Stimulated activated CD8-positive, alpha-beta memory T cell treated with anti-CD3 and anti-CD28 coated beads, Interleukin-2, amount 100 ng/mL, for 48 hours (primary cell): ENCODE results near the gene XPR1.

Experiments used
- DNase-seq, 2 donors: peaks; one replicate each; pipeline ENCODE4 v3.0.0-alpha.2; 2020; ENCODE audit warnings: low read depth in 2 of 2

The XPR1 gene

GRCh38 chr1:180615493-180616290, 16.1 kb upstream of the XPR1 start:
- DNase-seq = no peak

- DNase-seq = no peak
These were observed 15.4 kb upstream of the XPR1 start for GRCh38 chr1:180616439-180616838.

GRCh38 chr1:180617774-180618395, 13.9 kb upstream of the XPR1 start:
- DNase-seq = no peak

GRCh38 chr1:180620581-180620980, 11.2 kb upstream of the XPR1 start:
- no peak for DNase-seq

- no peak for DNase-seq
These were observed 8.9 kb upstream of the XPR1 start for GRCh38 chr1:180622658-180623508.

GRCh38 chr1:180623579-180624347, 8.1 kb upstream of the XPR1 start:
- DNase-seq = no peak

GRCh38 chr1:180626711-180627110, 5.1 kb upstream of the XPR1 start:
- no peak for DNase-seq

- no peak for DNase-seq
These were observed 4.4 kb upstream of the XPR1 start for GRCh38 chr1:180627411-180627810.

- DNase-seq = no peak
These were observed 3.2 kb upstream of the XPR1 start for GRCh38 chr1:180628646-180629045.

- DNase-seq = no peak
These were observed 1.2 kb upstream of the XPR1 start for GRCh38 chr1:180630408-180631193.

- DNase-seq = no peak
These were observed 542 bp upstream of the XPR1 start for GRCh38 chr1:180631194-180631765.

GRCh38 chr1:180632326-180633056, 669 bp downstream of the XPR1 start:
- peak; percentile 43 to 47 for DNase-seq

- DNase-seq = no peak
These were observed 1.5 kb downstream of the XPR1 start for GRCh38 chr1:180633057-180634056.

GRCh38 chr1:180636138-180636537, 4.3 kb downstream of the XPR1 start:
- DNase-seq = no peak

GRCh38 chr1:180639871-180640270, 8.0 kb downstream of the XPR1 start:
- DNase-seq = no peak

GRCh38 chr1:180640531-180640949, 8.7 kb downstream of the XPR1 start:
- DNase-seq = no peak

- no peak for DNase-seq
These were observed 9.8 kb downstream of the XPR1 start for GRCh38 chr1:180641662-180642061.

- DNase-seq = no peak
These were observed 11.0 kb downstream of the XPR1 start for GRCh38 chr1:180642781-180643180.

GRCh38 chr1:180643693-180644092, 11.9 kb downstream of the XPR1 start:
- no peak for DNase-seq
